HG03135 (cell line): Measurements from ENCODE around the gene WDR46.
"Not testable (repeated sequence)": the region's sequence is repeated elsewhere in the genome, so short reads cannot be mapped to it uniquely, and the experiment has no call there.

Experiments
- ATAC-seq: cut with Tn5 transposase; IDR thresholded peaks from one replicate; pipeline ENCODE4 v1.9.1; 2021; ENCODE audit warnings: mild to moderate bottlenecking, moderate library complexity; ENCODE audit not compliant: unreplicated experiment

The WDR46 gene

GRCh38 chr6:33271468-33272274, 17.4 kb downstream of the WDR46 start, which contains the start of the genes RPS18 and VPS52:
RPS18 (plus strand) TSS chr6:33272075; CDS start chr6:33272120, 45 bp downstream.
VPS52 (minus strand) TSS chr6:33271876; CDS start chr6:33271675, 201 bp downstream.
- ATAC-seq: peak; percentile 75

- ATAC-seq: no peak
Observed at GRCh38 chr6:33271117-33271467, 17.9 kb downstream of the WDR46 start.

GRCh38 chr6:33264015-33264414, 25.0 kb downstream of the WDR46 start:
- ATAC-seq: no peak

DNA sequence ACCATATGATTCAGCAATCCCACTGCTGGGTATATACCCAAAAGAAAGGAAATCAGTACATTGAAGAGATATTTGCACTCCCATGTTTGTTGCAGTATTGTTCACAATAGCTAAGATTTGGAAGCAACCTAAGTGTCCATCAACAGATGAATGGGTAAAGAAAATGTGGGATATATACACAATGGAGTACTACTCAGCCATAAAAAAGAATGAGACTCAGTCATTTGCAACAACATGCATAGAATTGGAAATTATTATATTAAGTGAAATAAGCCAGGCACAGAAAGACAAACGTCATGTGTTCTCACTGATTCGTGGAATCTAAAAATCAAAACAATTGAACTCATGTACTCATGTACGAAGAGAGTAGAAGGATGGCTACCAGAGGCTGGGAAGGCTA, 26.5 kb downstream of the WDR46 start:
- not testable (repeated sequence) for ATAC-seq

- ATAC-seq: no peak
Observed at GRCh38 chr6:33259032-33259431, 30.0 kb downstream of the WDR46 start.

DNA sequence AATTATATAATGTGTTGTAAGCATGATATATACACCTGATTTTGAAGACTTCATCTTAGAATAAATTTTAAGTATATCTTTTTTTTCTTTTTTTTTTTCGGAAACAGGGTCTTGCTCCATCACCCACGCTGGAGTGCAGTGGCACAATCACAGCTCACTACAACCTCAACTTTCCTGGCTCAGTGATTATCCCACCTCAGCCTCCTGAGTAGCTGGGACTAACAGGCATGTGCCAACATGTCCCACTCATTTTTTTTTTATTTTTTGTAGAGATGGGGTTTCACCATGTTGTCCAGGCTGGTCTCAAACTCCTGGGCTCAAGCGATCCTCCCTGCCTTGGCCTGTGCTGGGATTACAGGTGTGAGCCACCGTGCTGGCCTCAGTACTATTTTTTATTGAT, 34.4 kb downstream of the WDR46 start:
- ATAC-seq: no peak

DNA sequence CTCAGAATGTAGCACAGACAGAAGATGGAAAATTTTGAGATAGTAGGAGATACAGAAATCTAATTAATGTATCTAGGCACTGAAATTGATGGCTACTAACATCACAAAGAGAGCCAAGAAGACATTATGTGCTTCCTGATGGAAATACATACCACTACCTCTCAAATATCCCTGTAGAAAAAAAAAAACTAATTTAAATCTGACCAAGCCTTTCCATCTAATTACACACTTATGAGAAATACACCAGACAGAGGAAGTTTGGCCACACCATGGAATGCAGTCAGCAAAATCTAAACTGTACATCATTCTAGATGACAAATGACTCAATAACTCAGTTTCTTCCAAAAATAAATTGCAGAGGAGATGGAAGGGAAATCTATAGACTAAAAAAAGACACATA, 36.3 kb downstream of the WDR46 start:
- ATAC-seq: no peak

DNA sequence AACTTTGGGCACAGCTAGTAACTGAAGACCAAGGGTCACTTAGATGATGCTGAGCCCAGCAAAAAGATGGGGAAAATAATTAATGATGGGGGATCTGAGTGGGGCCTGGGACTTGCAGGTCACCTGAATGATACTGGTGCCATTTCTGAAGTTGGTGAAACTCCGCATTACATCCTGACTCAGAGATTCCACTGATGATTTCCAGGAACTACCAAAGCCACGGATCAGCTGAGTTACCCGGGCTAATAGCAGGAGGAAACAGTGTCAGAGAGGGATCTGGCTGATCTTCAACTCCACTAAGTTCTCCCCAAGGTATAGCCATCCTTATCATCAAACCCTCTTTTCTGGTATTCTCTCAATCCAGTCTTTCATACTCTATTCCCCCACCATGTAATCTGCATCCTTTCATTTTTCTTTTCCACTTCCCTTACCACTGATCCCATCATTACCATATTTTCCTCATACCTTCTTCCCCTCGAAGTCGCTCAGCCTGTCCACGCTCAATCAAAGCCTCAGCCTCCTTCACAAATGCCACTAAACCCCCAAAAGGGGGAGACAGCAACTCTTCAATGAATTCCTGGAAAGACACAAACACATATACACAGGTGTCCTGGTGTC, 37.5 kb downstream of the WDR46 start:
- no peak for ATAC-seq

DNA sequence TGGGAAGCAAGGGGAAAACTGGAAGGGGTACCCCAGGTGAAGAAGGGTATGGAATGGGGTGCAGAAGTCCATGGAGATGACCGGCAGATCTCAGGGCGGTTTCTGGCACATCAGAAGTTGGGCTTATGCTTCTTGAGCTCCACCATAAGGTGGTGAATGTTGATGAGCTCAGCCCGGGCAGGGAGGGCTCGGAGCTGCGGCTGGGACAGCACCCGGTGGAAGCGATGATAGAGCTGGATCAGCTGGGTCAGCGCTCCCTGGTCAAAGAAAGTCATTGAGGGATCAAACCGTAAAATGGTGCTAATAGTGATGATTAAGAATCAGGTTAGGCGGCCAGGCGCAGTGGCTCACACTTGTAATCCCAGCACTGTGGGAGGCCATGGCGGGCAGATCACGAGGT, 38.3 kb downstream of the WDR46 start:
- no peak for ATAC-seq

DNA sequence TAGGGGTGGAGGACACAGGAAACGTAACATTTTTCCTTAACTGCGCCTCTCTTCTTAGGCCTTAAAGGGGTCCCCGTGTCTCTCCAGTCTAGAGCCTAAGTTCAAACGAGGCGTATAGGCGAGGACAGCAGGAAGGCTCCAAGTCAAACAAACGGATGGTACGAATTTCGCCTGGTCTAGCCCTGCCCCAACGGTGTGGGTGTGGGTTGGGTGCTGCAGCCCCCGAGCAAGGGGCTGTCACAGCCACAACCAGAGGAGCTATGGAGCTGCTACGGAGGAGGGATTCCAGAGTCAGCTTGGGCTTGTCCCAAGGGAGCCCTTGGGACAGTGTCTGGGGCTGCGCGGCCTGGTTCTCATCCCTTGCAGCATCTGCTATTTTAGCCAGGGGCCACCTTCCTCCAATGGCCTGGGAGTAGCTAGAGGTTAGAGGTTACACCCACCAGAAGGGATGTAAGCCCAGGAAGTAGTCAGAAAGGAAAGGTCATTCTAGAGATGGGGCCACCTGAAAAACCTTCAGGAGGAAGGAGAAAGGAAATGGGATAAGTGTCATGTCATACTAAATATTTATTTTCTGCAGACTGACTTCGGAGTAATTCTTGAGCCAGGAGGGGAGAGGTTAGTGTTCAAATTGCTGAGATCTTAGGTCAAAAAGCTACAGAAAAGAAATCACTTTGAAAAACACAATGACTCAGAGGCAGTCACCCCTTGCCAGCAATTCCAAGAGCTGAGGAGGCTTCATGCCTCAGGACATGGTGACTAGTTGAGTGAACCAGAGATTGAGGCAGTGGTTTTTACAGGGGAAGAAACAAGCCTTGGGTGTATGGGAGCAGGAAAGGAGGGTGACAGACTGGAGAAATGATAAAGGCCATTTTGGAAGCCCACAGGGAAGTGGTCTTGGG, 39.1 kb downstream of the WDR46 start:
- ATAC-seq: no peak

DNA sequence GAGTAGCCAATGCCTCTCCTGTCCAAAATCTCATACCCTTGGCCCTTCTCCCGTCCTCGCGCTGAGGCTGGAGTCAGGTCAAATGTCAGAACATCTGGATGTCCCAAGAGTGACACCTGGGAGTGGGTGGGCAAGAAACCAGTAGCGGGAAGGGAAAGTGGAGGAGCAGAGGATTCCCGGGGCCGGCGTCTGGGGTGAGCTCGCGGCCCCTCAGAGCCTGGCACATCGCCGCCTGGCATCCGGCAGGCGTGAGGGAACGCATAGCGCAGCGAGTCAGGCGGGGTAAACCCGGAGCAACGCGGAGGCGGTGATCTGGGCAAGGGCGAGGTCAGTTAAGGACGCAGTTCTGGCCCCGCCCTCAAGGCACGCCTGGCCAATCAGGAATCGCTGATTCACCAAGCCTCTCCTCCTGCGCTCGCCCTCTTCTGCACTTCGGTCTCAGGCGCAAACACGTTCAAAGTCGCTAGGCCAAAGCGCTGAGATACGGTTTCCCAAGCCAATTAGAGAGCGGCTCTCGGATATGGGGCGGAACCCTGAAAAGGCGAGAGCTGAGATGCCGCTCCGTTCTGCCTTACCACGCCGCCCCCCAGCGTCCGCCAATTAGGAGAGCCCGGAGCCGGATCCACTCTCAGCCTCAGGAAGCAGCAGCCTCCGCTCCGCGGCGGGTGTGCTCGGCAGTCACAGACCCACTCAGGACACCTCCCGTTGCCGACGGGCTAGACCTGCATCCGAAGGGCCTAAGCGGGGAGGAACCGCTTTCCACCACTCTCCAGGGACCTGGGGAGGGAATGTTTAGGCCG, 39.9 kb downstream of the WDR46 start:
- peak; percentile 84 for ATAC-seq

DNA sequence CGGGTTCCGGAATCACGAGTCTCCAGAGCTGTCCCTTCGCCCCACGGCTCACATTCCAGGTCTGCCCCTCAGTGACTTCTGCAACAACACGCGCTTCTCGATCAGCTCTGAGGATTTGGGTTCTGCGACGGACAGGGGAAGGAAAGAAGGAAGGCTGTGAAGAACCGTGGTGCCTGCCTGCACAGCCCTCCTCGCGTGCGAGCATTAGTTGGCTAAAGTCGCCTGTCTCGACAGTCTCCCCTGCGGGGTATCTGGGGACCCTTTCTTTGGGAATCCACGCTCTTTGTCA, 40.5 kb downstream of the WDR46 start:
- peak; percentile 7 for ATAC-seq

- peak; percentile 36 for ATAC-seq
Observed at GRCh38 chr6:33247977-33248642, 40.9 kb downstream of the WDR46 start.

- no peak for ATAC-seq
Observed at GRCh38 chr6:33243476-33243875, 45.6 kb downstream of the WDR46 start.

DNA sequence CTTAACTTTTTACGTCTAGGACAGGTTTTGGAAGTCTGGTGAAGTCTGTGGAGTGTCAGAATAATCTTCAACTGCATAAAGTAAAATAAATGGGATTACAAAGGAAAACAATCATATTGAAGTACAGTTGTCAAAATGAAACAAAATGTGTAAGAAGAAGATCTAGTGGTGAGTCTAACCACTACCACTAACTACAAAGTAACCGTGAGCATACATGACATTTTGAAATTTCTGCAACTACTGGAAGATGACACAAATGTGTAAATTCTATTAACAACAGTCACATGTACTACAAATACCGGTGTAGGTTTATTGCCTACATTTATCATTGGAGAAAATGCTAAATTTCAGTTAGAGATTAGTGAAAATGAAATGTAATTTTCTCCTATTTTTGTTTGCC, 47.1 kb downstream of the WDR46 start:
- ATAC-seq: no peak

DNA sequence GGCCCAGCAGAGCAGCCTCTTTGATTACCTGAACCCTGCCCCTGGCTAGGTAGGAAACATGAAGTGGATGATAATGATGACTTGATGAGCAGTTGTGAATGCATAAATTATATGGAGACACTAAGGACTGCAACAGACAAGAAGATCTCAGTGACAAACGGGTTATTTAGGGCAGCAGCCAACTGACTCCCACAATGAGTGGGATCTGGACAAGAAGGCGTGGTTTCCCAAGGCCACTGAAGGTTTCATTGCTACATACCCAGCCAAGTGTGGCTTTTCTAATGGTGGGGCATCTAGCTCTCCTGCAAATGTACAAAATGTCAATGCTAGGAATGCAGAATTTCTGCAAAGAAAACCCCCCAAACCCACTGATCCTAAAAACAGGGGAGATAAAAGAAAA, 51.3 kb downstream of the WDR46 start:
- ATAC-seq: no peak

DNA sequence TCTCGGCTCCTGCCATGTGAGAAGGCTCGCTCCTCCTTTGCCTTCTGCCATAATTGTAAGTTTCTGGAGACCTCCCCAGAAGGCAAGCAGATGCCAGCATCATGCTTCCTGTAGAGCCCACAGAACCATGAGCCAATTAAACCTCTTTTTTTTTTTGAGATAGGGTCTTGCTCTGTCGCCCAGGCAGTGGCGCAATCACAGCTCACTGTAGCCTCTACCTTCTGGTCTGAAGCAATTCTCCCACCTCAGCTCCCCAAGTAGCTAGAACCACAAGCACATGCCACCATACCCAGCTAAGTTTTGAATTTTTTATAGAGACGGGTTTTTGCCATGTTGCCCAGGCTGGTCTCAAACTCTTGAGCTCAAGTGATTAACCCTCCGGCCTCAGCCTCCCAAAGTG, 52.2 kb downstream of the WDR46 start:
- ATAC-seq: no peak

DNA sequence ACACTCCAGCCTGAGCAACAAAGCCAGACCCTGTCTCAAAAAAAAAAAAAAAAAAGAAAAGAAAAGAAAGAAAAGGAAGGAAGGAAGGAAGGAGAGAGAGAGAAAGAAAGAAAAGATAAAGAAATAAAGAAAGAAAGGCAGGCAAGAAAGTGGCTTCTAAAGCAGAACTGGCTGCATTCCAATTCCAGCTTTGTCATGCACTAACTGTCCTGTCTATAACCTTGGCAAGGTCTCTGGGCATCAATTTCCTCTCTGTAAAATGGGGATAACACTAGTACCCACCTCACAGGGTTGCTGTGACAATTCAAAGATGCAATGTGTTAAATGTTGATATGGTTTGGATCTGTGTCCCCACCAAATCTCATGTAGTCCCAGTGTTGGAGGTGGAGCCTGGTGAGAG, 52.7 kb downstream of the WDR46 start:
- no peak for ATAC-seq

- ATAC-seq: no peak
Observed at GRCh38 chr6:33235221-33235634, 53.8 kb downstream of the WDR46 start.
